Measurements from ENCODE around the gene FRMD1.

GRCh38 chr6:168116438-168116974 is 37.5 kb upstream of the FRMD1 start:
- no peak for TF ChIP-seq CTCF (IDR thresholded peaks at IDR 0.05)
- TF ChIP-seq EZH2 (IDR thresholded peaks at IDR 0.05; ENCODE audit: borderline replicate concordance, insufficient read depth, low read depth, low read length, poor library complexity, severe bottlenecking), result no peak
